ENCODE results near the gene CIAO1.
"Not testable (repeated sequence)": the region's sequence is repeated elsewhere in the genome, so short reads cannot be mapped to it uniquely, and the experiment has no call there.

Gene CIAO1

GRCh38 chr2:96276787-96277499, 10.9 kb downstream of the CIAO1 start:
- DNase-seq = no peak

- DNase-seq = no peak
Measured at GRCh38 chr2:96287273-96287856, 21.3 kb downstream of the CIAO1 start.

- no peak for DNase-seq
Measured at GRCh38 chr2:96291751-96292150, 25.7 kb downstream of the CIAO1 start.

- DNase-seq = not testable (repeated sequence)
Measured at GRCh38 chr2:96294271-96294670, 28.2 kb downstream of the CIAO1 start.

- peak in 2 of 14 donors; percentile 9 to 36 for DNase-seq
Measured at GRCh38 chr2:96296925-96297324, 30.9 kb downstream of the CIAO1 start.

- no peak for DNase-seq
Measured at GRCh38 chr2:96301865-96302264, 35.8 kb downstream of the CIAO1 start.

GRCh38 chr2:96304606-96305005, 38.6 kb downstream of the CIAO1 start:
- no peak for DNase-seq

- DNase-seq = peak; percentile 16 to 91 (median 79)
Measured at GRCh38 chr2:96305091-96305978, 39.3 kb downstream of the CIAO1 start, which contains the start of gene SNRNP200. TSS of gene SNRNP200 (minus strand) at chr2:96305546. CDS start at chr2:96305437, 109 bp downstream.

GRCh38 chr2:96305979-96306308, 39.9 kb downstream of the CIAO1 start:
- DNase-seq = peak in 1 of 14 donors; percentile 35

GRCh38 chr2:96306370-96306769, 40.3 kb downstream of the CIAO1 start:
- DNase-seq = no peak

- no peak for DNase-seq
Measured at GRCh38 chr2:96308248-96308647, 42.2 kb downstream of the CIAO1 start.

GRCh38 chr2:96315005-96315399, 49.0 kb downstream of the CIAO1 start:
- no peak for DNase-seq

- DNase-seq = peak in 1 of 14 donors; percentile 29
Measured at GRCh38 chr2:96315400-96316071, 49.5 kb downstream of the CIAO1 start.

GRCh38 chr2:96316999-96317398, 51.0 kb downstream of the CIAO1 start:
- DNase-seq = no peak

- no peak for DNase-seq
Measured at GRCh38 chr2:96317584-96317997, 51.6 kb downstream of the CIAO1 start.

- DNase-seq = no peak
Measured at GRCh38 chr2:96318723-96319122, 52.7 kb downstream of the CIAO1 start.

GRCh38 chr2:96319396-96319795, 53.4 kb downstream of the CIAO1 start:
- DNase-seq = no peak

- no peak for DNase-seq
Measured at GRCh38 chr2:96320326-96320725, 54.3 kb downstream of the CIAO1 start.

GRCh38 chr2:96320728-96321622, 55.0 kb downstream of the CIAO1 start:
- DNase-seq = peak in 7 of 14 donors; percentile 15 to 64 (median 51)
